Stimulated activated CD8-positive, alpha-beta memory T cell treated with anti-CD3 and anti-CD28 coated beads, Interleukin-12 subunit alpha, Interleukin-12 subunit beta, amount 100 ng/mL, for 4 hours (primary cell): ENCODE measurements around the gene NEU1.
A peak's percentile ranks its signal among the peaks of the same experiment; 100 is the strongest.
"Not testable (repeated sequence)": the region's sequence is repeated elsewhere in the genome, so short reads cannot be mapped to it uniquely, and the experiment has no call there.

Source experiments
- DNase-seq: peaks from one replicate; pipeline ENCODE4 v3.0.0-alpha.2; 2020; ENCODE audit warnings: low read depth

Gene NEU1

DNA sequence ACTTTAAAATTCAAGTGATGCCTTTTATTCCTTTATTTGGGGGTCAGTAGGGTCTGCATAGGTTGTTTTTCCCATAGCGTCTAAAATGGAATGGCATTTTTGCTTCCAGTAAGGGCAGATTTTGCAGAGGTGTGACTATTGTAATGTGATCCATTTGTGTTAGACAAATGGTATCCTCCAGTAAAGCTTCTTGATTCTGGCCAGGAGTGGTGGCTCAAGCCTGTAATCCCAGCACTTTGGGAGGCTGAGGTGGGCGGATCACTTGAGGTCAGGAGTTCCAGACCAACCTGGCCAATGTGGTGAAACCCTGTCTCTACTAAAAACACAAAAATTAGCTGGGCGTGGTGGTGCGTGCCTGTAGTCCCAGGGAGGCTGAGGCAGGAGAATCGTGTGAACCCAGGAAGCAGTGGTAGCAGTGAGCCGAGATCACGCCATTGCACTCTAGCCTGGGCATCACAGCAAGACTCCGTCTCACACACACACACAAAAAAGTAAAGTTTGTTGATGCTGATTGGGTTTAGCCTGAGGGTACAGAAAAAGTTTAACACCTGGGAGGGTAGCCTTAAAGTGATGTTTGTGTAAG is 44.6 kb downstream of the NEU1 start:
- DNase-seq = not testable (repeated sequence)

DNA sequence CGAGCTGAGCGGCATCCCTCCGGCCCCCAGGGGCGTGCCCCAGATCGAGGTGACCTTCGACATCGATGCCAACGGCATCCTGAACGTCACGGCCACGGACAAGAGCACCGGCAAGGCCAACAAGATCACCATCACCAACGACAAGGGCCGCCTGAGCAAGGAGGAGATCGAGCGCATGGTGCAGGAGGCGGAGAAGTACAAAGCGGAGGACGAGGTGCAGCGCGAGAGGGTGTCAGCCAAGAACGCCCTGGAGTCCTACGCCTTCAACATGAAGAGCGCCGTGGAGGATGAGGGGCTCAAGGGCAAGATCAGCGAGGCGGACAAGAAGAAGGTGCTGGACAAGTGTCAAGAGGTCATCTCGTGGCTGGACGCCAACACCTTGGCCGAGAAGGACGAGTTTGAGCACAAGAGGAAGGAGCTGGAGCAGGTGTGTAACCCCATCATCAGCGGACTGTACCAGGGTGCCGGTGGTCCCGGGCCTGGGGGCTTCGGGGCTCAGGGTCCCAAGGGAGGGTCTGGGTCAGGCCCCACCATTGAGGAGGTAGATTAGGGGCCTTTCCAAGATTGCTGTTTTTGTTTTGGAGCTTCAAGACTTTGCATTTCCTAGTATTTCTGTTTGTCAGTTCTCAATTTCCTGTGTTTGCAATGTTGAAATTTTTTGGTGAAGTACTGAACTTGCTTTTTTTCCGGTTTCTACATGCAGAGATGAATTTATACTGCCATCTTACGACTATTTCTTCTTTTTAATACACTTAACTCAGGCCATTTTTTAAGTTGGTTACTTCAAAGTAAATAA is 45.3 kb downstream of the NEU1 start:
- not testable (repeated sequence) for DNase-seq

DNA sequence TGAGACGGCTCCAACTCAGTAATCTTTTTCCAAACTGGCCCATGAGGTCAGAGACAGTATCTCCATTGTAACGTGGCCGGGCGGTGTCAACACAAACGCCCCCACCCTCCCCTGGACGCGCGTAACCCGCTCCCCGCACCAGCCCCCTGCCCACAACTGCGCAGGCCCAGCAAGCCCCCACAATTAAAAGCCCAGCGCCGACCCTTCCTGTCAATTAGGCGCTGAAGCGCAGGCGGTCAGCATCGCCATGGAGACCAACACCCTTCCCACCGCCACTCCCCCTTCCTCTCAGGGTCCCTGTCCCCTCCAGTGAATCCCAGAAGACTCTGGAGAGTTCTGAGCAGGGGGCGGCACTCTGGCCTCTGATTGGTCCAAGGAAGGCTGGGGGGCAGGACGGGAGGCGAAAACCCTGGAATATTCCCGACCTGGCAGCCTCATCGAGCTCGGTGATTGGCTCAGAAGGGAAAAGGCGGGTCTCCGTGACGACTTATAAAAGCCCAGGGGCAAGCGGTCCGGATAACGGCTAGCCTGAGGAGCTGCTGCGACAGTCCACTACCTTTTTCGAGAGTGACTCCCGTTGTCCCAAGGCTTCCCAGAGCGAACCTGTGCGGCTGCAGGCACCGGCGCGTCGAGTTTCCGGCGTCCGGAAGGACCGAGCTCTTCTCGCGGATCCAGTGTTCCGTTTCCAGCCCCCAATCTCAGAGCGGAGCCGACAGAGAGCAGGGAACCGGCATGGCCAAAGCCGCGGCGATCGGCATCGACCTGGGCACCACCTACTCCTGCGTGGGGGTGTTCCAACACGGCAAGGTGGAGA is 47.4 kb downstream of the NEU1 start, which contains the start of the genes HSPA1A and HSPA1L:
Gene HSPA1A (plus strand): TSS at position 519 of the 814 bp plus-strand sequence. CDS start 214 bp downstream, at position 733.
Gene HSPA1L (minus strand): TSS at position 259 of the 814 bp plus-strand sequence. CDS start 3,311 bp downstream, outside the sequence.
- peak; percentile 57 for DNase-seq

DNA sequence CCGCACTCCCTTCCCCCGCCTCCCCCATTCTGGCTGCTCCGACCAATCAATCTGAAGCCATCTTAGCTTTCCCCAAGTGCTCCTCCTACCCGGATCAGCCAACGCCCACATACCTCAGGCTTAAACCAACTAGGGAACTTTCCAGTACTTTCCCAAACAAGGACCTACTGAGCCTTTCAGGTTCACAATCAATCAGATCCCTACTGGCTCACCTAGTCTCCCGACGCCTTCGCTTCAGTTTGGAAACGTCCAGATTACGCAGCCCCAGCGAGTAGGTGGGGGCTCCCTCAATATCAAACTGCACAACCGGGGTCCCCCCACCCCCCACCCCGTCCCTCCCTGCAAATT is 48.0 kb downstream of the NEU1 start:
- DNase-seq = no peak

DNA sequence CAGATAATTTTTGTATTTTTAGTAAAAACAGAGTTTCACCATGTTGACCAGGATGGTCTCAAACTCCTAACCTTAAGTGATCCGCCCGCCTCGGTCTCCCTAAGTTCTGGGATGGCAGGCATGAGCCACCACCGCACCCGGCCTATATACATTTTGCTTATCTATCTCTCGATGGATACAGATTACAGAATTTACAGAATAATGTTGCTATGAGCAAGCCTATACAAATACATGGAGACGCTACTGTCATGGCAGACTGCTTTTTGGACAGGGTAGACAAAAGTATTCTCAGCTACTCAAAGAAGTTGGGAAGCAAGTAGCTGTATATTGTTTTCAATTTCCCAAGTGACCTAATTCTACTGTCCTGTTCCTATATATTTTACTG is 49.2 kb downstream of the NEU1 start:
- no peak for DNase-seq

DNA sequence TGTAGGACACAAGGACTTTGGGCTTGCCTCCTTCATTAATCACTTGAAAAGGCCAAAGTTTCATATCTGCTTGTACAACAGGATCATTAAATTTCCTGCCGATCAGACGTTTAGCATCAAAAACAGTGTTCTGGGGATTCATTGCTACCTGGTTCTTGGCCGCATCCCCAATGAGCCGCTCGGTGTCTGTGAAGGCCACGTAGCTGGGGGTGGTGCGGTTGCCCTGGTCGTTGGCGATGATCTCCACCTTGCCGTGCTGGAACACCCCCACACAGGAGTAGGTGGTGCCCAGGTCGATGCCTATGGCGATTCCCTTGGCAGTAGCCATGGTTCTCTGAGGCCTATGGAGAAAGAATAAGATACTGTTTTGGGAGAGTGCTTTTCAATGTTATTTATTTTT is 51.0 kb downstream of the NEU1 start:
- DNase-seq = no peak

DNA sequence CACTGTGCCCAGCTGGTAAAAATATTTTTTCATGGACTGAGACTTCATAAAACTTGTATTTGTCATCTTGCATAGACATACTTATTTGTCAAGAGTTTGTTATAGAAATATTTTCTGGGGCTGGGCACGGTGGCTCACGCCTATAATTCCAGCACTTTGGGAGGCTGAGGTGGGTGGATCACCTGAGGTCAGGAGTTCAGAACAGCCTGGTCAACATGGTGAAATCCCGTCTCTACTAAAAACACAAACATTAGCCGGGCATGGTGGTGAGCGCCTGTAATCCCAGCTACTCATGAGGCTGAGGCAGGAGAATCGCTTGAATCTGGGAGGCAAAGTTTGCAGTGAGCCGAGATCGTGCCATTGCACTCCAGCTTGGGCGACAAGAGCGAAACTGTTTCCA is 54.0 kb downstream of the NEU1 start:
- not testable (repeated sequence) for DNase-seq
